Activated naive CD4-positive, alpha-beta T cell treated with Interleukin-2 at 50 U/mL for 16 hours (primary cell): ENCODE measurements around the gene WWOX.

Source experiments
- DNase-seq: peaks from one replicate; pipeline ENCODE4 v3.0.0-alpha.2; 2020

WWOX gene

DNA sequence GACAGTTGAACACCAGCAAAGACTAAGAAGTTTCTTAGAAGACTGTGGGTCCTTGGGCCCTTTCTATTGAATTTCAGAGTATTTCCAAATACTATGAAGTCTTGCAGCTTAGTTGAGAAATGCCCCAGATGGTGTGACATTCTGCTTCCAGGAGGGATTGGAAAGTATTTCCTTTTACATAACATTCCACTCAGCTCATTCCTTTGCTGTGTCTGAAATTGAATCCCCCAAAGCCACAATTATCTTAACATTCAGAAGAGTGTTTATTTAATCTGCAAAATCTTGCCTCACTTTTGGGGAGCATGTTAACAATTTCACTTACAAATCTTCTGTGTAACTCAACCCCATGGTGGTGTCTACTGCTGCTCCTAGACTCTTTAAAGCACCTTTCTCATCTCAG, 307.7 kb downstream of the WWOX start:
- DNase-seq, result no peak

DNA sequence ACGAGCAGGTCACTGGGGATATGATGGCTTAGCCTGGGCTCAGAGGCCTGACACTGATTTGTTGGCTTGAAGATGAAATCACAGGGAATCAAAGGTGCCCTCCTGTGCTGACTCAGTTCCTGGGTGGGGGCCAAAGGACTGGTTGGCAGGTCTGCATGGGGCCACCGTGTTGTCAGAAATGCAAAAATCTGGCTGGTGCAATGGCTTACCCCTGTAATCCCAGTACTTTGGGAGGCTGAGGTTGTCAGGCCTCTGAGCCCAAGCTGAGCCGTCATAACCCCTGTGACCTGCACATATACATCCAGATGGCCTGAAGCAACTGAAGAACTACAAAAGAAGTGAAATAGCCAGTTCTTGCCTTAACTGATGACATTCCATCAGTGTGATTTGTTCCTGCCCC, 314.2 kb downstream of the WWOX start:
- DNase-seq, result no peak

DNA sequence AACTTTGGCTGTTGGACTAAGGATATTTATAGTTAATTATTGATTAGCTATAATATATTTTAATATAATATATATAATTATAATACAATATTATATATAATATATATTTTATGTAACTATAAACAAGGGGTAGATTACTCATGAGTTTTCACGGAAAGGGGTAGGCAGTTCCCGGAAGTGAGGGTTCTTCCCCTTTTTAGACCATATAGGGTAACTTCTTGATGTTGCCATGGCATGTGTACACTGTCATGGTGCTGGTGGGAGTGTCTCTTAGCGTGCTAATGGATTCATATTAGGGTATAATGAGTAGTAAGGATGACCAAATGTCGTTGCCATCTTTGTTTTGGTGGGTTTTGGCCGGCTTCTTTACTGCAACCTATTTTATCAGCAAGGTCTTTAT, 315.6 kb downstream of the WWOX start:
- DNase-seq, result no peak

DNA sequence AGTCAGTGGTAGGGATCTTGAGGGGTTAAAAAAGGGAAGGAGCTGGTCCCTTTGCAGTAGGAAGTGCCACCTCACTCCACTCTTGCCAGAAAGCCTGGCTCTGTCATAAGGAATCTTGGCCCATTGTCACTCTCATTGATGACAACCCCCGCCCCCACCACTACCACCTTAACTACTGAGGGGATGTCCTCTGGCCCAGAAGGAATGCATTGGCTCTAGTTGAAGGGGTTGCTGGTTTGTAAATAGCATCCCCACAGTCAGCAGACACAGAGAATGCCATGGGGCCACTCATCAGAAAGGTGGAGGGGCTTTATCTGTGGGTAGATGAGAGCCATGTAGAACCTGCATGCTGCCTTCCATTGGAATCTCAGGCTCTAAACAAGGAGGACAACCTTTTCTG, 316.2 kb downstream of the WWOX start:
- DNase-seq, result no peak

DNA sequence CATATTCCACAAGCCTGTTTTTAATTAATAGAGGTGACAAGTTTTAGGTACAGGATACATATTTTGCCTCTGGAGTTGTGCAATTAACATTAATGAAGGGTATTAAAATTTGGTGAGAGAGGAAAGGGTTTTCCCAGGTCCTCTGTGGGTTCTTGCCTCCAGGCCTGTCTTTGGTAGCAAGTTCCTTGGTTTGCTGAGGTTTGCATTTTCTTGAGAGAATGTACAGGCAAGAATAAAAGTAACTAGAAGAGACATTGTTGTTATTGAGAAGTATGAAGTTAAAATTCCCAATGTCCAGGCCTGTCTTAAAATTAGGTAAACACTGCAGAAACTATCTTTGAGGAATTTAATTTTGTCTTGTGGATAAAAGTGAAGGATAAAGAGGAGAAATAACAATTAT, 316.9 kb downstream of the WWOX start:
- no peak for DNase-seq

DNA sequence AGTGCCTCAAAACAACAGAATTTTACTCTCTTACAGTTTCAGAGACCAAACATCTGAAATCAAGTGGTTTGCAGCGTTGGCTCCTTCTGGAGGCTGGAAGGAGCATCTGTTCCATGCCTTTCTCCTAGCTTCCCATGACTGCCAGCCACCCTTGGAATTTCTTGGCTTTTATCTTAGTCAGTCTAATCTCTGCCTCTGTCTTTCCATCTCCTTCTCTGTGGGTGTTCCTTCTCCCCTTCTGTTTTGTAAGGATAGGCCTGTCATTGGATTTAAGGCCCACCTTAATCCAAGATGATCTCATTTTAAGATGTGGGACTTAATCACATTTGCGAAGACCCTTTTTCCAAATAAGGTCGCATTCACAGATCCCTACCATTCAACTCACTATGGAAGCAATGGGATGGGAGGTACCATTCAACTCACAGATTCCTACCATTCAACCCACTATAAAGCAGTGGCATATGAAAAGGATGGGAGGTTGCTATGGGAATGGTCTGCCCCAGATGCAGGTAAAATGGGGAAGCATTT, 321.8 kb downstream of the WWOX start:
- no peak for DNase-seq

DNA sequence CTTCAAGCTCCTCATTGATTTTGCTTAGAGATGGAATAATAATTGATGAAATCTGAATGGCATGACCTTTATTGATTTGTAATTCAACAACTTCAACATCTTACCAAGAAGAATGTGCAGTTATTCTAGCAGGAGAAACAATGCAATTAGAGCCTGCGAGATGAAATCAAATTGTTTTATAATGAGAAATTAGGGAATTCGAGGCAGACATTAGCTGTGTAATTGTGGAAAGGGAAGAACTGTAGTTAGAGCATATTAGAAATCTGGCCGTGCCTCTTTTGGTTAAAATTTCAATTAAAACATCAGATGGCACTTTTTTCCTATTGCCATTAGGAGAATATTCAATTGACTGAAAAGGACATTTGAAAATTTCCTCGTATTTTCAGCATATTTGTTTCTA, 325.8 kb downstream of the WWOX start:
- no peak for DNase-seq

DNA sequence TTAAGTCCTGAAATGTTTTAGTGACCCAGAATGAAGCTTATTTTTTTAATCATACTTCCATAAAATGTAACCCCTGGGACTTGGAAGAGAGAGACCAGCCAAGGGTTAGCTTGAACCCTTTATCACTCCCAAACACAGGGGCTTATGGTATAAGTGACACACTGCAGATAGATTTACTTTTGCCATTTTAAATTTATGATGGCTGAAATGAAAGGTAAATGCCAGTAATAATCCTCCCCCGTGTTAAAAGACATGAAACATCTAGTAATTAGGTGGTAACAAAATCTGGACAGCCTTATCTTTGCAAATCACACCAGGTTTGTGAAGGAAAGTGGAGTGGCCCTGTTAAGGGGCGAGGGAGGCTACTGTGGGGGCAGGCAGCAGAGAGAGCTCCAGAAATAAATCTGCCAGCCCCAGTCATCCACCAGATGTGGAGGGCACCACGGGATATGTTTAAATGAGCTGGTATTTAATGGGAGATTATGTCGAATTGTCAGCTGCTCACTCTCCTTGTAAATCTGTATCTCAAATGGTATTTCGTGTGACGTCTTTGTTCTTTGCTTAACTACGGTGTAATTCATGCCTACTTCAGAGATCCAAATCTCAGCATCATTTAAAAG, 326.5 kb downstream of the WWOX start:
- no peak for DNase-seq

DNA sequence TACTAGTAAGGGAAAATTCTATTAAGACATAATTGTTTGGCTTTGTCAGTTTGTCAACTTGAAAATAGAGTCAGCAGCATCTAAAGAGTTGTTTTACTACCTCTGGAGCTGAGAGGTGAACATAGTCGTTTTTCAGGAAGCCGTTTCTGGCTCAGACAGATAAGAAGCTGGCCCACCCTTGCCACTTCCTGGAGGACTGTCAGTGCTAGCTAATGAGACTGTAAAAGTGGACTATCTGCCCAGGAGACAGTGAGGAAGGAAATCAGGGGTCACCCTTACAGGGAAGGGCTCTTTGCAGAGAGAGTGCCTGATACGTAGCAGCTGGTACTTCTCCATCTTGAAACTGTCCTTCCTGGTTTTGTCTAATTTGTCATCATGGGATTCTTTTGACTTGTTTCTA, 328.7 kb downstream of the WWOX start:
- DNase-seq, result no peak

DNA sequence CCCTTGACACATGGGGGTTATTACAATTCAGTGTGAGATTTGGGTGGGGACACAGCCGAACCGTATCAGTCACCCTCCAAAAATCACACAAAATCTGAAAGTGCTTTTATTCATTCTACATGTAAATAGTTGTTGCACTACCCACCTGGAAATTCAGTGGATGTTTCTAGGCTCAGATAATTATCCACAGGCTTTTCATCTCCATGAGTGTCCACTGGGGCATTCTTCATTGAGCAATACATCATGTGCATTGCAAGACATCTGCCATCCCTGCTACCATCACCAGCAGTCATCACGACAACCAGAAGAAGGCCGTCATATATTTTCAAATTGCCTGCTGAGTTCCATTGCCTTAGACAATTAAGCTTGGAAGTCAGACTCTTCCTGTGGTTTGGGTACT, 330.8 kb downstream of the WWOX start:
- no peak for DNase-seq

DNA sequence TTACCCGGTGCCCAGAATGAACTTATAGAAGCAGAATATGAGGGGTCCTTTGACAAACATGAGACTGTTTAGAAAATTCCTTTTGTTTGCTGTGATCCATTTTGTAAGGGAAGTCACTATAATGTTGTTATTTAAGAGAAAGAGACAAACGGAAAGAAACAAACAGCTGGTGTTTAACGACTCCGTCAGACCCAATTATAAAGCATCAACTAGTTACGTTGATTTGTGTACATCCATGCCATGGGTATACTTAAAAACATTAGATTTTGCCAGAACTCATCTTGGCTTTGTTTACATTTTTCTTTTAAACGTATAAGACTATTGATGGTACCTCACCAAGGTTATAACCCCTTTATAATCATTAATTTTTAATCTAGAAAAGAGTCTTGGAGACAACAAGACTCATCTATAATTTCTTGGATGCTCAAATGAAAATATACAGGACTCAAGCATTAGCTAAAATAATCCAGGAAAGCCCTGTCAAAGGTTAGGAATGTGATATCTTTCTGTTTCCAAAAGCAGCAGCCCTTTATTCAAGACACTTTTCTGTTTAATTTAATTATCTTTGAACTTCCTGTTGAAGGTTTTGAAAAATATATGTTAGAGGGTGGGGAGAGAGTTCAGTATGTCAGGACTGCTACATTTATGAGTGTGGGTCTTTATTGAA, 331.7 kb downstream of the WWOX start:
- DNase-seq, result no peak

DNA sequence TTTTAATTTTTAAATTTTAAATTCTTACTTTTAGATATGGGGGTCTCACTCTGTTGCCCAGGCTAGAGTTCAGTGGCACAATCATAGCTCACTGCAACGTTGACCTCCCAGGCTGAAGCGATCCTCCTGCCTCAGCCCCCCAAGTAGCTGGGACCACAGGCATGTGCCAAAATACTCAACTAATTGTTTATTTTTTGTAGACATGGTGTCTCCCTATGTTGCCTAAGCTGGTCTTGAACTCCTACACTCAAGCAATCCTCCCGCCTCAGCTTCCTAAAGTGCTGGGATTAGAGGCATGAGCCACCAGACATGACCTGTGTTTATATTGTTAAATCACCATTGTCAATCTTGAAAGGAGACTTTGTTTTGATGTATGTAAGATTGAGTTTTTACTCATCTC, 332.2 kb downstream of the WWOX start:
- DNase-seq, result no peak

DNA sequence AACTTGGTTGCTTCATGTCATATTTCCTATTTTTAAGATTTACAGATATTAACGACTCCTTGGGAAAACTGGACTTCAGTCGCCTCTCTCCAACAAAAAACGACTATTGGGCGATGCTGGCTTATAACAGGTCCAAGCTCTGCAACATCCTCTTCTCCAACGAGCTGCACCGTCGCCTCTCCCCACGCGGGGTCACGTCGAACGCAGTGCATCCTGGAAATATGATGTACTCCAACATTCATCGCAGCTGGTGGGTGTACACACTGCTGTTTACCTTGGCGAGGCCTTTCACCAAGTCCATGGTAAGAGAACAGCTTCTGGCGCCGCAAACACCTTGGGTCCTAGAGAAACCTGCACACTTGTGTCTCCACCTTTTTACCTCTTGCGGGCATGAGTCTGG, 333.0 kb downstream of the WWOX start:
- no peak for DNase-seq

DNA sequence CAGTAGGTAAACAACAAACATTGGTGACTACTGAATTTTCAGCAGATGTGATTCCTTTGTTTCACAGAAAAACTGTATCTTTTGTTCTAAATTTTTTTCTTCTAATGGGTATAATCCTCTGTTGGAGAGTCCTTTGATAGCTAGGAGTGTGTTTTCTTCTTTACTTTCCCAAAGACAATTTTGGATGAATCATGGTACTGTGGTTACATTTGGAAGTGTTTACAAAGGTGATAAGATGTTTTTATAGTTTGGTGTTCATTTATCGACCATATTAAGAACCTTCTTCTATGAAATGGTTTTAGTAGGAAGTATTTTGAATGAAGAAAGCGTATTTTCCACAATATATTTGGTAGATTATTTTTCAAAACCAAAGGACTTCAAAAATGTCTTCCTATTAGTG, 333.7 kb downstream of the WWOX start:
- DNase-seq, result no peak

DNA sequence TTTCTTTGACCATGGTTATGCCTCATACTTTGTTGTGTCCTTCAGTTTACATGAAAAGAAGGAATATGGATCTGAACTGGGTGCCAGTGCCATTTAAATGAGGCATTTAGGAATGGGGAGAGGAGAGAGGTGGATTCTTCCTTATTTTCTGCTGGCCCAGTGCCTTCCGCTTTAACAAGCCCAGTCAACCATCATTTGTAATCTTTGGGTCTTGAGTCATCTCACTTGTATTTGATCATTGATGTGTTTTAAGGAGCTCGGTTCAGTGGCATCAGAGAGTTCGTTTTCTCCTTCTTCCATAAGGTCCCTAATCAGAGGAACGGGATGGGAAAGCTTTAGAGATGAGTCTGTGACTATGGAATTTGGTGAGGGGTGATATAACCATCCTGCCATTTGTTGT, 334.9 kb downstream of the WWOX start:
- no peak for DNase-seq

DNA sequence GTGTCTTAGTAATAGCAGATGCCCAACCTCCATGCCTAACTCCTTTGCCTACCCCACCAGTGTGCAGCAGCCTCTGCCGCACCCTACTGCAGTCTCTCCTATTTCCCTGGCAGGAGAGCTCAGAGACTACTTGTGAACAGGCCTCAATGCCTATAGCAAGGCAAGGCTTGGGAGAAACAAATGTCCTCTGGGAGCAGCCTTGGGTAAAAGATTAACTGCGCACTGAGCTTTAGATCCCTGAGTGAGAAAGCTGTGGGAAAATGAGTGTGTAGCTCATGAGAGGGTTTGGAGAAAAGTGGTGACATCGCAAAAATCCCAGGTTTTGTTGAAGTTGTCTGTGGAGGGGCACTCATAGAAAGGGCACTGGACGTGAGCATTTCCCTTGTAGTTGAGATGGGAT, 335.8 kb downstream of the WWOX start:
- no peak for DNase-seq

DNA sequence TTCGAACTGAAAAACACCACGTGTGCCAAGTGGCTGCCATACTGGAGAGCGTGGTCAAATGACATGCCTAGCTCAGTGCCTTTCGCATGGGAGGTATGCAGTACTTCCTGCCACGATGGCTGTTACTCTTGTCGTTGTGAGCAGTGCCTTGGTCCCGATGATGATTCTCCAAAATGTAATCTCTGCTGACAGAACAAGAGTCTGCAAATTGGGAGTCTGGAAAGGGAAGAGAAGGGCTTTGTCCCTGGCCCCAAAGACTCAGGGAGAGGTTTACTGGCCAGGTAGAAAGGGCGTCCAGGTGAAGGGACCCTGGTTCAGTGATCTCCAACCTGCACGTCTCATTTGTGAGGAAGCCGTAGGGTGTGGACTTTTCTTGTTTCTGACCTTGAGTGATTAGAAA, 336.6 kb downstream of the WWOX start:
- DNase-seq, result no peak

DNA sequence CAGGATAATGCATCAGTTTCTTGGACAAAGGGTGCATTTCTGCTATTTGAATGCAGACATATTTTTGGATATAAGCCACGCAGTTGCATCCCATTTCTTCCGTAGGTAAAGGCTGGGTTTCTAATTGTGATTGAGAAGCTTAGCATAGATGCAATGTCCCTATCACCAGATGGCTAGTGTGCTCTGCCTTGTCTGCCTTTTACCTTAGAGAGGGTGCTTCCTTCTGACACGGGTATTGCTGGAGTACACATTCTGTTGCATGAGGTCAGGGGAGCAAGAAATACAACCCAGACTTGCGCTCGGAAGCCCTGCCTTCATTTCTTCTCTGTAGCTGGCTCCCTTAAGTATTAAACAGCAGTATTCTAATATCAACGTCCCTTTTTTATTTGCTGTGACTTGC, 337.4 kb downstream of the WWOX start:
- no peak for DNase-seq

DNA sequence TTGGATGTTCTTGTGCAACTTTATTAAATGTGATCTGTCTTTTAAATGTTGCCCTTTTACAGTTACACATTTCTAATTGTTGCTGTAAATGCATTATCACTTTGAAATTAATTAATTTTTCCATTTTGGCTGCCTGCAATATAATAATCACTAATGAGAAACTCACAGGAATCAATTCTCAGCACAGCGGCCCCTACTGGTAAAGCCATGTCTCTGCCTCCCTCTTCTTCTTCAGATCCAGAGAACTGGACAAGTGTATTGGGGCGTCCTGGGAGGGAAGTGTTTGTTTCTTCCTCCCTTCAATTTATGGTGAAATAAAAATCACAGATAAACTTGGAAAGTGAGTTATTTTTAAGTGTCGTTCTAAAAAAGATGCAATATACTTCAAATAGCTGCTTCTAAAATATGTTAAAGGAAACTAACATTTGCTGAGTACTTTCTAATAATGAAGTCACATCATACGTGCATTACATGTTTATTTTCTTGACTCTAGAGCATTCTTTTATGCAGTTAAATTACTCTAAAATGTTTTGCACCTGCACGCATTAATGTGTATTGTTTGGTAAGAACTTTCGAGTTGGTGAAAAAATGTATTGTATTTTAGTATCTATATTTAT, 338.0 kb downstream of the WWOX start:
- DNase-seq, result peak; percentile 37

DNA sequence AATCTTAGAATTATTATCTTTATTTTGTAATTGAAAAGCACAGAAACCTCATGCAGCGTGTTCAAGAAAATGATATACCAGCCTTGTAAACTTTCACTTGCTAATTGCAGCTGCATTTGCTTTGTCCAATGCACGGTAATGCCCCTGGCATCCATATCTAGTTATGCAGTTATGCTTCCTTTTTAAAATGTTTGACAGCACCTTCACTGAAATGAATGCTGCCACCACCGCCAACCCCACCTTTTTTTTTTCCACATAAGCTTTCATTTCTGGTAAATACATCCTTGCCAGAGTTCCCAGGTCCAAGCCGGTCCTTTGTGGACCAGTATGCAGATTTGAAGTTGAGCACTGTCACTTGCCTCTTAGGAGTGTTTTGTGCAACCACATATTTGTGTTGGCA, 338.8 kb downstream of the WWOX start:
- no peak for DNase-seq

DNA sequence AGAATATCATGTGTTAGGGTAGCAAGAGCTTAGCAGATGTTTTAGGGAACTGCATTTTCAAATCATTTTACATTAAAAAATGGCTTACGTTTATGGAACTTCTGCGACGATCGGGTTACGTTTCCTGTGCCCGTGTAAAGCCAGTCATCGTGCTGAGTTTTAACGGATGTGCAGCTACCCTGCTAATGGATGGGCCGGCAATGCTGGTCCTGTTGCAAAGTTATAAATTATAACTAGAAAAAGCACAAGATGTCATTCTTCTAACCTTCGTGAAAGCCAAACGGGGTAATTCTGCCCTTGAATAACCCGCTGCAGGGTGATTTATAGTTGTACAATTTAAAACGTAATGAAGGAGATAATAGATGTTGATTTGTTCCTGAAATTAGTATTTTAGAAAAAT, 339.2 kb downstream of the WWOX start:
- no peak for DNase-seq

DNA sequence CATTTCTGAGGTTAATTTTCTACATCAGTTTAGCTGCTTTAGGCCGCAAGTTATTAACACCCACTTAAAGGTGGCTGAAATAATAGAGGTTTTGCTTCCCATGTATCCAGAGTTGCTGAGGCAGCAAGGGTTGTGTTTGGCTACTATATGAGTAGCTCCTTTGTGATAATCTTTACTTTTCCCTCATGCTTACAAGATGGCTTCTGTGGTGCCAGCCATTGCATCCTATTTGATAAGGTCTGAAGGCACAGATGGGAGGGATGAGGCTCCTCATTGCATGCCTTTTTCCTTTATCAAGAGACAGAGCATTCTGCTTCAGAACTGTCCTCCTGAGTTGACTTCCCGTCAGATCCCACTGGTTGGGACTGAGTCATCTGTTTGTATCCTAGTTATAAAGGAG, 340.2 kb downstream of the WWOX start:
- DNase-seq, result no peak

DNA sequence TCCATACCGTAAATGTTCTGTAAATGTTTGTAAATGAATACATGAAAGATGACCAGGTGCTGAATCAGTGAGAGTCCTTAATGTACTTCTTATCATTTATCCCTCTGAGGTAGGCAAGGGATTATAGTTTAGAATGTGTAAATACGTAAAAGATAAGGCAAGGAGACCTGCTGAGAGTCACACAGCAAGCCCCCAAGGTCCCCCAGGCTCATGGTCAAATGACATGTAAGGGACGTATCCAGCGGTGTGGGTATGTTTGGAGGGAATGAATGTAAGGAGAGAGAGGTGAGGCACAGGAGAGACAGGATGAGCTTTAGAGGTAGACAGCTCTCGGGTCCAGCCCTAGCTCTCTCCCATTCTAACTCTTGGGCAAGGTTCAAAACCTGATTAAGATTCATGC, 341.8 kb downstream of the WWOX start:
- no peak for DNase-seq

DNA sequence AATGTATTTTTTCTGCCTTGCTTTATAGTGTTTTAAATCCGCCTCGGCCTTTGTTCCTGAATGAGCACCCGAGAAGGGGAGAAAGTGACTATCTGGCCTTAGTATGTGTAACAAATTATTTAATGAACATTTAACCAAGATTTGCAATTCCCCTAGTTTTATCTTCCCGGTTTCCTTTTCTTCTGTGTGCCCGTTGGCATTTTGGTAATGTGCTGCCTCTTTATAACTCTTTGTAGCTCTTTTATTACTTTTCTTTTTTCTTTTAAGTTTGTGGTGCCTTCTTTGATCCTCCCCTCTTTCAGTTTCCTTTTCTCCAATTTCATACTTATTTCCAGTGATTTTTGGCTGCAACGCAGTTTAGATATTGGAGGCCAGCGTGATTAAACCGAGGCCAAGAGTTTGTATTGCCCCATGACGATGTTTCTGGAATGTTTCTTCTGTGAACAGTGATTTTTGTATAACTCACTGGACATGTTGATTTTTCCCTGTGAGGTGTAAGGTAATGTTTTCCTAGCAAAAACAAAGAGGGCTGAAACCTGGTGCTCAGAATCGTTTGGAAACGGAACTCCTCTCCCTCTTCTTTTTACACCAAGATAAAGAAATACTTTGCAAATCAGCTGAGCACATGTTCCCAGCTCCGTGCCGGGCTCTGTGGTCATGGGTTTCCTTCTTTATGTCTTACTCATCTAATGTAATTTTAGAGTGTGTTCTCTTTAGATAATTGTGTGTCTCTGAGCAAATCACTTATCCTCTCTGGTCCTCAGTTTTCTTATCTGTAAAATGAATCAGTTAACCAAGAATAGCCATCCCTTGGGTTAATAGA, 344.3 kb downstream of the WWOX start:
- no peak for DNase-seq
